Suprapubic skin (tissue), 4 donors: ENCODE data around the gene P2RY2. TPM values are rescaled to one million over a fixed set of nuclear protein-coding genes. Genes with fewer than 3 reads are reported as not detected.
A peak's percentile ranks its signal among the peaks of the same experiment; 100 is the strongest.
"Not testable (repeated sequence)": the region's sequence is repeated elsewhere in the genome, so short reads cannot be mapped to it uniquely, and the experiment has no call there.

Source experiments
- DNase-seq, 2 donors: peaks; one replicate each; pipeline ENCODE4 v3.0.0-alpha.2; 2019; ENCODE audit warnings: low spot score in 2 of 2
- H3K27ac ChIP-seq: fragments of 200-600 bp; sonication (generic); one replicate; pipeline ENCODE4 v1.5.1; 2019
- H3K27me3 ChIP-seq: fragments of 200-600 bp; sonication (generic); one replicate; pipeline ENCODE4 v1.5.1; 2019
- H3K36me3 ChIP-seq: fragments of 200-600 bp; sonication (generic); one replicate; pipeline ENCODE4 v1.5.1; 2019
- H3K4me1 ChIP-seq: fragments of 200-600 bp; sonication (generic); one replicate; pipeline ENCODE4 v1.5.1; 2019
- H3K4me3 ChIP-seq: fragments of 200-600 bp; sonication (generic); one replicate; pipeline ENCODE4 v1.5.1; 2019; ENCODE audit warnings: mild to moderate bottlenecking
- H3K9me3 ChIP-seq: fragments of 200-600 bp; sonication (generic); one replicate; pipeline ENCODE4 v1.5.1; 2019
- EP300 ChIP-seq: sonication (generic); formaldehyde crosslinking; IDR thresholded peaks from one replicate; pipeline ENCODE4 v1.6.1; 2017; ENCODE audit warnings: antibody characterized with exemption
- POLR2A ChIP-seq, 2 donors: fragments of 450-650 bp; IDR thresholded peaks; one replicate each; pipeline ENCODE4 v1.6.1; 2017; ENCODE audit warnings: antibody characterized with exemption in 2 of 2, mild to moderate bottlenecking in 2 of 2, moderate library complexity in 2 of 2
- POLR2AphosphoS5 ChIP-seq, 3 donors: sonication (generic); formaldehyde crosslinking; IDR thresholded peaks; one replicate each; pipeline ENCODE4 v1.6.1; 2017; ENCODE audit warnings: antibody characterized with exemption in 3 of 3
- WGBS: methylation state at CpG from one replicate; pipeline ENCODE4 v1.1.5; 2018; 5-methylcytosine and 5-hydroxymethylcytosine counted together
- total RNA-seq, 4 donors: library from RNA; depleted of rRNA; stranded (reverse); fragments of >200 nt; gene quantifications; one replicate each; pipeline ENCODE4 v1.1.0, GENCODE V29; 2016
- TF ChIP-seq, protein P1 (sequence below), 2 donors: fragments of 200-600 bp in 1 of 2; fragments of 450-650 bp in 1 of 2; sonication (generic) in 1 of 2; IDR thresholded peaks; one replicate each; pipeline ENCODE4 v1.5.1; 2016 to 2019; ENCODE audit warnings: antibody characterized with exemption in 2 of 2, mild to moderate bottlenecking in 1 of 2, moderate library complexity in 1 of 2

The P2RY2 gene
- total RNA-seq, 4 donors from 2014 or later: 5.5 to 15.9 (median 12.8) TPM

DNA sequence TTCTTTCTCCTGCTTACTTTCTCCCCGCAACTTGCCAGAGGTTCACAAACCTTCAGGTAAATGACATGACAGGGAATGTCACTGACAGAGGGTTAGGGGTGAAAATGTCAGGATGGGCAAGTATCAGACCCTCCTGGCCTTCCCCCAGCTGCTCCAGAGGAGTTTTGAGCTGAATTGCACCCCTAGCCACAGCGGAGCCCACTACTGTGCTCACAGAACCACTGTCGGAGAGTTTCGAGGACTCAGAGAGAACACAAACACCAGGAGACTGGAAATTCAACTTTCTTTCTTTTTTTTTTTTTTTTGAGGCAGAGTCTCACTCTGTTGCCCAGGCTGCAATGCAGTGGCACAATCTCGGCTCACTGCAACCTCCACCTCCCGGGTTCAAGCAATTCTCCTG, 21.5 kb upstream of the P2RY2 start:
- Histone ChIP-seq H3K9me3 (no peaks in the 10 kb centered on the region), H3K4me1 (peaks cover 65% of the 10 kb centered on the region), H3K4me3 (no peak overlapping the region), H3K36me3 (no peaks in the 10 kb centered on the region), H3K27ac (no peak overlapping the region), H3K27me3 (no peaks in the 10 kb centered on the region)
- peak; percentile 22 to 24 for DNase-seq
- no peak for TF ChIP-seq POLR2AphosphoS5 (IDR thresholded peaks at IDR 0.05)
- no peak for TF ChIP-seq EP300
- no peak for TF ChIP-seq POLR2A (IDR thresholded peaks at IDR 0.05)
- TF ChIP-seq, protein P1, sequence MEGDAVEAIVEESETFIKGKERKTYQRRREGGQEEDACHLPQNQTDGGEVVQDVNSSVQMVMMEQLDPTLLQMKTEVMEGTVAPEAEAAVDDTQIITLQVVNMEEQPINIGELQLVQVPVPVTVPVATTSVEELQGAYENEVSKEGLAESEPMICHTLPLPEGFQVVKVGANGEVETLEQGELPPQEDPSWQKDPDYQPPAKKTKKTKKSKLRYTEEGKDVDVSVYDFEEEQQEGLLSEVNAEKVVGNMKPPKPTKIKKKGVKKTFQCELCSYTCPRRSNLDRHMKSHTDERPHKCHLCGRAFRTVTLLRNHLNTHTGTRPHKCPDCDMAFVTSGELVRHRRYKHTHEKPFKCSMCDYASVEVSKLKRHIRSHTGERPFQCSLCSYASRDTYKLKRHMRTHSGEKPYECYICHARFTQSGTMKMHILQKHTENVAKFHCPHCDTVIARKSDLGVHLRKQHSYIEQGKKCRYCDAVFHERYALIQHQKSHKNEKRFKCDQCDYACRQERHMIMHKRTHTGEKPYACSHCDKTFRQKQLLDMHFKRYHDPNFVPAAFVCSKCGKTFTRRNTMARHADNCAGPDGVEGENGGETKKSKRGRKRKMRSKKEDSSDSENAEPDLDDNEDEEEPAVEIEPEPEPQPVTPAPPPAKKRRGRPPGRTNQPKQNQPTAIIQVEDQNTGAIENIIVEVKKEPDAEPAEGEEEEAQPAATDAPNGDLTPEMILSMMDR (IDR thresholded peaks at IDR 0.05): no peak
- WGBS: 97% methylated on average over 6 of the region's 6 CpGs

DNA sequence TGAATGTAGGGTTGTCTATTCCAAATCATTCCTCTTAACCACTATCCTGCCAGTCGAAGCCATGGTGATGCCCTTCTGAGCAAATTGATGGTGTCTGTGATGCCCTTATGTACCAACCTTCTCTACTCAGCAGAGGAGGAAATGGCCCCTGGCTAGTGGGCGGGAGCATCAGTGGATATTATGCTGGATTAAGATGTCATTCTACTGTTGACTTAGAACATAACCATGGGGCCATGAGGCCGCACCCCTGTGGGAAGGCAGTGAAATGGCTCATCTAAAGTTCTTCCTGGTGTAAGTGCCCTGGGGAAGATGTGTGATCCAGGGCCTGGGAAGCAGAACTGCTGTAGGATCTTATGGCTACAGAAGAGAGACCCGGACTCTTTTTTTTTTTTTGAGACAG, 20.7 kb upstream of the P2RY2 start:
- peak; percentile 34 to 44 for DNase-seq
- no peaks in the 10 kb centered on the region for H3K9me3 ChIP-seq
- H3K4me1 ChIP-seq: peaks cover 69% of the 10 kb centered on the region
- 69% methylated on average over 4 of the region's 4 CpGs for WGBS
- H3K27ac ChIP-seq: no peak overlapping the region
- H3K36me3 ChIP-seq: no peaks in the 10 kb centered on the region
- no peaks in the 10 kb centered on the region for H3K27me3 ChIP-seq
- H3K4me3 ChIP-seq: no peak overlapping the region
- no peak for TF ChIP-seq POLR2A (IDR thresholded peaks at IDR 0.05)
- TF ChIP-seq, protein P1 (IDR thresholded peaks at IDR 0.05): no peak
- no peak for TF ChIP-seq EP300
- TF ChIP-seq POLR2AphosphoS5 (IDR thresholded peaks at IDR 0.05): no peak

DNA sequence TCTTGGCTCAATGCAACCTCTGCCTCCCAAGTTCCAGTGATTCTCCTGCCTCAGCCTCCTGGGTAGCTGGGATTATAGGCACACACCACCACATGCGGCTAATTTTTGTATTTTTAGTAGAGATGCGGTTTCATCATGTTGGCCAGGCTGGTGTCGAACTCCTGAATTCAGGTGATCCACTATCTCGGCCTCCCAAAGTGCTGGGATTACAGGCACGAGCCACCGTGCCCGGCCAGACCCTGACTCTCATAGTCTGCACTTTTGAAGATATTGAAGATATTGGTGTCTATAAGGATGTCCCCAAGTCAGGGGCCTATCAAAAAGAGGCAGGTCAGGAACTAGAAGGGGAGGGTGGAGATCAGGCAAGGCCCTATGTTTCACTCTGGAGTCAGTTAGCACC, 20.3 kb upstream of the P2RY2 start:
- peak in 1 of 2 donors; percentile 56 for DNase-seq
- H3K36me3 ChIP-seq, H3K4me3 ChIP-seq, H3K27me3 ChIP-seq, H3K9me3 ChIP-seq, H3K27ac ChIP-seq: not testable (repeated sequence)
- WGBS: 97% methylated on average over 5 of the region's 7 CpGs
- H3K4me1 ChIP-seq: peaks cover 65% of the 10 kb centered on the region

DNA sequence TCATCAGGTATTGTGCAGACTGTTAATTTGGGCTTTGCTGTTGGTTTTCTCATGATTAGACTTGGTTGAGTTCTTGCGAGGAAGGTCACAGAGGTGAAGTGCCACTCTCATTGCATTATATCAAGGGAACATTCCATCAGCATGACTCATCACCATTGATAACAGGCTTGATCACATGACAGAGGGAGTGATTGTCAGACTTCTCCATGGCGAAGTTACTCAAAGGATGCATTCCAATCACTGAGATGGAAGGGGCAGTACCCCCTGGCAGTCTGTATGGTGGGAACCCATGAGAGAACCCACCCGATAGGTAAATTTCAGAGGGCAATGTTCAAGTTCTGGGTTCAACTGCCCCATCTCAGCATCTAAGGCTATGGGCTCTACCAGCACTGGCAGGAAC, 19.4 kb upstream of the P2RY2 start:
- Histone ChIP-seq H3K36me3 (no peaks in the 10 kb centered on the region), H3K4me3 (no peak overlapping the region), H3K27me3 (no peaks in the 10 kb centered on the region), H3K27ac (no peak overlapping the region), H3K9me3 (no peaks in the 10 kb centered on the region), H3K4me1 (peaks cover 56% of the 10 kb centered on the region)
- peak in 1 of 2 donors; percentile 26 for DNase-seq
- TF ChIP-seq, protein P1 (IDR thresholded peaks at IDR 0.05): no peak
- TF ChIP-seq POLR2A (IDR thresholded peaks at IDR 0.05): no peak
- TF ChIP-seq POLR2AphosphoS5 (IDR thresholded peaks at IDR 0.05): no peak
- TF ChIP-seq EP300: no peak
- WGBS: 50% methylated on average over 3 of the region's 3 CpGs

DNA sequence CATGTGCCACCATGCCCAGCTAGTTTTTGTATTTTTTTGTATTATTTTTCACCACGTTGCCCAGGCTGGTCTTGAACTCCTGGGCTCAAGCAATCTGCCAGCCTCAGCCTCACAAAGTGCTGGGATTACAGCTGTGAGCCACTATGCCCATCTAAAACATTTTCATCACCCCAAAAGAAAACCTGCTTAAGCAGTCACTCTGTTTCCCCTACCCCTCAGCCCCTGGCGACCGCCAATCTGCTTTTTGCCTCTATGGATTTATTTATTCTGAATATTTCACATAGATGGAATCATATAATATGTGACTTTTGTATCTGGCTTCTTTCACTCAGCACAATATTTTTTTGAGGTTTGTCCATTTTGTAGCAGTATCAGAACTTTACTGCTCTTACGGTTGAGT, 18.6 kb upstream of the P2RY2 start:
- 84% methylated on average over 4 of the region's 4 CpGs for WGBS
- Histone ChIP-seq H3K9me3 (no peaks in the 10 kb centered on the region), H3K4me3 (no peak overlapping the region), H3K27me3 (no peaks in the 10 kb centered on the region), H3K27ac (no peak overlapping the region), H3K4me1 (peaks cover 48% of the 10 kb centered on the region), H3K36me3 (no peaks in the 10 kb centered on the region)
- TF ChIP-seq, protein P1 (IDR thresholded peaks at IDR 0.05): no peak
- TF ChIP-seq EP300: no peak
- TF ChIP-seq POLR2A (IDR thresholded peaks at IDR 0.05): no peak
- TF ChIP-seq POLR2AphosphoS5 (IDR thresholded peaks at IDR 0.05): no peak
- peak; percentile 13 to 30 for DNase-seq

DNA sequence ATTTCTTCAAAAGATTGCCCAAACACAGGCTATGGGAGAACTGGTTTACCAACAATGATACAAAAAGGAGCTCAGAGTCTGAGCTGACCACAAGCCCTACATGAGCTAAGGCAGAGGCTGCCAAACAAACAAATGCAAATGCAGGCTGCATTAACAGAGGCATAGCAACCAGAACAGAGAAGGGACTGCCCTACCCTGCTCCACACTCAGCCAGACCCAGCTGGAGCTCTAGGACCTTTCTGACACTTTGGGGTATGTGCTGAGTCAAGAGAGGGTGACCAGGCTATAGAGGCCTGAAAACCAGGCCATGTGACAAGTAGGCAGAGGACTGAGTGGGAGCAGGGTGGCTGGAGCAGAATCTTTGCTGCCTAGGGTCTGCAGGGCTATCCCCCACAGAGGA, 17.8 kb upstream of the P2RY2 start:
- Histone ChIP-seq H3K4me3 (no peak overlapping the region), H3K27ac (peak overlapping the region; percentile 64), H3K36me3 (no peaks in the 10 kb centered on the region), H3K27me3 (no peaks in the 10 kb centered on the region), H3K9me3 (no peaks in the 10 kb centered on the region), H3K4me1 (peaks cover 44% of the 10 kb centered on the region)
- TF ChIP-seq POLR2AphosphoS5 (IDR thresholded peaks at IDR 0.05) (no peak), EP300 (no peak), POLR2A (IDR thresholded peaks at IDR 0.05) (no peak)
- TF ChIP-seq, protein P1 (IDR thresholded peaks at IDR 0.05): no peak
- DNase-seq: peak in 1 of 2 donors; percentile 29
